ENCODE measurements around the gene CLASP2.

DNA sequence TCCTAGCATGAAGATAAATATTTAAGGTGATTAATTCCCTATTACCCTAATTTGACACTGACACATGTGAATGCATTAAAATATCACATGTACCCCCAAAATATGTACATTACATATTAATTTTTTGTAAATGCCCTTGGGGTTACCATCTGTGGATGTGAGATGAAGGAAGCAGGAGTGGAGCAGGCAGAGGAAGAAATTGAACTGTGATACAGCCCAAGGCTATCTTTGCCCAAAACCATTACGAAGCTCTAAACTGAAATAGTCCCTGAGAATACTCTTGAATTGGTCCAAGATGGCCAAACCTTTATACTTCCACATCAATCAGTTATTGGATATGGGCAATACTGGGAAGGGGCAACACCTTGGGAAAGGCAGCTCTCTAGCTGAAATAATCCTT is 105.0 kb downstream of the CLASP2 start:
- no peak for TF ChIP-seq EZH2 (IDR thresholded peaks at IDR 0.05; ENCODE audit: borderline replicate concordance, low read depth, low read length, severe bottlenecking)
- TF ChIP-seq CTCF (IDR thresholded peaks at IDR 0.05; ENCODE audit: borderline replicate concordance, extremely low read depth, low read length, poor library complexity, severe bottlenecking), result no peak

All from DND-41 (cell line).